Spleen (tissue), 11 donors: Measurements from ENCODE around the gene GNAZ. TPM values are rescaled to one million over a fixed set of nuclear protein-coding genes. Genes with fewer than 3 reads are reported as not detected.

Source experiments
- DNase-seq: peaks from one replicate; pipeline ENCODE4 v3.0.0-alpha.2; 2020
- H3K27ac ChIP-seq, 8 donors: fragments of 200-600 bp; sonication (generic) in 7 of 8; 1 replicate in 4 of 8; 2 replicates in 4 of 8; pipeline versions ENCODE4 v1.5.0 to v1.8.0; 2016 to 2021; ENCODE audit warnings: inconsistent platforms in 4 of 8, mild to moderate bottlenecking in 4 of 8, moderate library complexity in 1 of 8
- H3K27me3 ChIP-seq, 7 donors: fragments of 200-600 bp; sonication (generic) in 6 of 7; replicated peaks in 1 of 7; 1 replicate in 4 of 7; 2 replicates in 3 of 7; pipeline versions ENCODE4 v1.5.0 to v1.8.0; 2016 to 2021; ENCODE audit warnings: inconsistent platforms in 3 of 7, mild to moderate bottlenecking in 1 of 7
- H3K36me3 ChIP-seq, 6 donors: fragments of 200-600 bp; sonication (generic) in 5 of 6; 1 replicate in 4 of 6; 2 replicates in 2 of 6; pipeline versions ENCODE4 v1.5.0 to v1.8.0; 2016 to 2021; ENCODE audit warnings: inconsistent platforms in 2 of 6
- H3K4me1 ChIP-seq, 6 donors: fragments of 200-600 bp; sonication (generic) in 5 of 6; 1 replicate in 3 of 6; 2 replicates in 3 of 6; pipeline versions ENCODE4 v1.5.0 to v1.8.0; 2016 to 2021; ENCODE audit warnings: inconsistent platforms in 3 of 6
- H3K4me3 ChIP-seq, 8 donors: fragments of 200-600 bp; sonication (generic) in 7 of 8; 1 replicate in 4 of 8; 2 replicates in 4 of 8; pipeline versions ENCODE4 v1.5.0 to v1.8.0; 2016 to 2021; ENCODE audit warnings: inconsistent platforms in 4 of 8, mild to moderate bottlenecking in 4 of 8, moderate library complexity in 2 of 8
- H3K9me3 ChIP-seq, 8 donors: fragments of 200-600 bp; sonication (generic) in 7 of 8; 1 replicate in 4 of 8; 2 replicates in 4 of 8; pipeline versions ENCODE4 v1.5.0 to v1.8.0; 2016 to 2021; ENCODE audit warnings: inconsistent platforms in 4 of 8
- CTCF ChIP-seq, 11 experiments: fragments of 200-600 bp in 7 of 11; fragments of 450-650 bp in 4 of 11; sonication (generic) in 4 of 11; IDR thresholded peaks in 8 of 11; conservative IDR thresholded peaks in 3 of 11; 1 replicate in 7 of 11; 2 replicates in 4 of 11; pipeline versions ENCODE4 v1.4.0 to v1.8.0; 2016 to 2021; ENCODE audit warnings: antibody characterized with exemption in 11 of 11, inconsistent platforms in 4 of 11, mild to moderate bottlenecking in 1 of 11
- POLR2A ChIP-seq, 3 donors: fragments of 450-650 bp; IDR thresholded peaks; one replicate each; pipeline ENCODE4 v1.5.1; 2017; ENCODE audit warnings: antibody characterized with exemption in 3 of 3, mild to moderate bottlenecking in 1 of 3
- POLR2AphosphoS5 ChIP-seq, 3 donors: sonication (generic); formaldehyde crosslinking; IDR thresholded peaks; one replicate each; pipeline ENCODE4 v1.5.1; 2017; ENCODE audit warnings: antibody characterized with exemption in 3 of 3
- WGBS, 5 donors: extraction: QIAGEN DNeasy Blood & Tissue Kit in 3 of 5; methylation state at CpG; one replicate each; pipeline versions ENCODE4 v1.1.5 to v1.1.7; 2013 to 2018; 5-methylcytosine and 5-hydroxymethylcytosine counted together
- intact Hi-C: fragments of 100-400 bp; cut with DNase I; formaldehyde crosslinking; loops from one replicate; pipeline ENCODE4 v1.15.0; 2023; ENCODE audit warnings: low total_unique reads
- polyA plus RNA-seq, 3 donors: library from polyadenylated mRNA; stranded (reverse); fragments of 200-250 nt; gene quantifications; one replicate each; pipeline ENCODE4 v1.2.1, GENCODE V29; 2013
- total RNA-seq, 7 donors: library from RNA; depleted of rRNA in 3 of 7; stranded (reverse); fragments of >200 nt in 3 of 7; fragmentation: NEBNext Ultra II Directional in 4 of 7; extraction: Animal tissue kit (Norgen Biotek cat#: 25700) in 4 of 7; gene quantifications; one replicate each; pipeline versions ENCODE4 v1.1.0 to v1.2.1, GENCODE V29; 2016 to 2021
- donor health status: healthy with polysubstance abuse.
- donor health status: DM: no; HTN: no; CAD: no; lungs with moderate emphysema.
- donor health status: DM: no; HTN: no; CAD: no.
- donor health status: Bipolar disorder and iron deficiency.
- donor health status: healthy.
- donor health status: DM: no; HTN: no; CAD: no.
- donor health status: DM: yes; HTN: yes; CAD: no.

GNAZ gene
- total and polyA plus RNA-seq, 10 donors: 2.3 to 11.8 (median 6.8) TPM

- Histone ChIP-seq H3K27ac (no peak overlapping the region), H3K4me1 (peaks cover 0 to 12% (median 4%) of the 10 kb centered on the region in 6 donors), H3K36me3 (peaks cover 0 to 9% (median 0%) of the 10 kb centered on the region in 6 donors), H3K27me3 (no peaks in the 10 kb centered on the region), H3K4me3 (no peak overlapping the region), H3K9me3 (no peaks in the 10 kb centered on the region)
- WGBS, 5 donors: 70 to 81% (median 77%) methylated on average over 9 of the region's 9 CpGs
- intact Hi-C loops: no loop called here
- DNase-seq: no peak
- TF ChIP-seq CTCF (IDR thresholded peaks at IDR 0.05 in 8 of 11, conservative IDR thresholded peaks at IDR 0.05 in 3 of 11) (no peak), POLR2A (IDR thresholded peaks at IDR 0.05) (no peak), POLR2AphosphoS5 (IDR thresholded peaks at IDR 0.05) (no peak)
Observed at GRCh38 chr22:23121424-23121823, 51.1 kb downstream of the GNAZ start.

- peaks cover 0 to 9% (median 0%) of the 10 kb centered on the region in 6 donors for H3K36me3 ChIP-seq
- intact Hi-C loops: no loop called here
- TF ChIP-seq CTCF (IDR thresholded peaks at IDR 0.05 in 8 of 11, conservative IDR thresholded peaks at IDR 0.05 in 3 of 11): no peak
- peak in 1 of 3 donors; percentile 54 for TF ChIP-seq POLR2AphosphoS5 (IDR thresholded peaks at IDR 0.05)
- H3K27me3 ChIP-seq: no peaks in the 10 kb centered on the region
- no peak overlapping the region for H3K27ac ChIP-seq
- WGBS, 5 donors: 70 to 83% (median 72%) methylated on average over 9 to 13 of the region's 13 CpGs
- no peak overlapping the region for H3K4me3 ChIP-seq
- no peak for DNase-seq
- H3K4me1 ChIP-seq: peaks cover 0 to 12% (median 4%) of the 10 kb centered on the region in 6 donors
- H3K9me3 ChIP-seq: no peaks in the 10 kb centered on the region
Observed at GRCh38 chr22:23122216-23122957, 52.1 kb downstream of the GNAZ start.

GRCh38 chr22:23122992-23123803 is 52.9 kb downstream of the GNAZ start:
- TF ChIP-seq POLR2AphosphoS5 (IDR thresholded peaks at IDR 0.05) (no peak), CTCF (IDR thresholded peaks at IDR 0.05 in 8 of 11, conservative IDR thresholded peaks at IDR 0.05 in 3 of 11) (no peak), POLR2A (IDR thresholded peaks at IDR 0.05) (no peak)
- DNase-seq: no peak
- 95 to 96% (median 95%) methylated on average over 26 of the region's 26 CpGs for WGBS, 5 donors
- intact Hi-C loops: no loop called here
- Histone ChIP-seq H3K4me1 (peaks cover 0 to 14% (median 6%) of the 10 kb centered on the region in 6 donors), H3K9me3 (no peaks in the 10 kb centered on the region), H3K27ac (no peak overlapping the region), H3K36me3 (peaks cover 0 to 9% (median 0%) of the 10 kb centered on the region in 6 donors), H3K4me3 (no peak overlapping the region), H3K27me3 (no peaks in the 10 kb centered on the region)

- intact Hi-C loops: no loop called here
- Histone ChIP-seq H3K4me3 (no peak overlapping the region), H3K27ac (no peak overlapping the region), H3K27me3 (no peaks in the 10 kb centered on the region), H3K9me3 (no peaks in the 10 kb centered on the region), H3K4me1 (peaks cover 0 to 21% (median 9%) of the 10 kb centered on the region in 6 donors), H3K36me3 (peaks cover 0 to 9% (median 0%) of the 10 kb centered on the region in 6 donors)
- DNase-seq: no peak
- no peak for TF ChIP-seq CTCF (IDR thresholded peaks at IDR 0.05 in 8 of 11, conservative IDR thresholded peaks at IDR 0.05 in 3 of 11)
- no peak for TF ChIP-seq POLR2AphosphoS5 (IDR thresholded peaks at IDR 0.05)
- no peak for TF ChIP-seq POLR2A (IDR thresholded peaks at IDR 0.05)
- 80 to 91% (median 88%) methylated on average over 5 to 9 of the region's 9 CpGs for WGBS, 5 donors
Observed at GRCh38 chr22:23123804-23124254, 53.5 kb downstream of the GNAZ start.
